ENCODE measurements around the gene CIRBP.

- TF ChIP-seq, protein P1, sequence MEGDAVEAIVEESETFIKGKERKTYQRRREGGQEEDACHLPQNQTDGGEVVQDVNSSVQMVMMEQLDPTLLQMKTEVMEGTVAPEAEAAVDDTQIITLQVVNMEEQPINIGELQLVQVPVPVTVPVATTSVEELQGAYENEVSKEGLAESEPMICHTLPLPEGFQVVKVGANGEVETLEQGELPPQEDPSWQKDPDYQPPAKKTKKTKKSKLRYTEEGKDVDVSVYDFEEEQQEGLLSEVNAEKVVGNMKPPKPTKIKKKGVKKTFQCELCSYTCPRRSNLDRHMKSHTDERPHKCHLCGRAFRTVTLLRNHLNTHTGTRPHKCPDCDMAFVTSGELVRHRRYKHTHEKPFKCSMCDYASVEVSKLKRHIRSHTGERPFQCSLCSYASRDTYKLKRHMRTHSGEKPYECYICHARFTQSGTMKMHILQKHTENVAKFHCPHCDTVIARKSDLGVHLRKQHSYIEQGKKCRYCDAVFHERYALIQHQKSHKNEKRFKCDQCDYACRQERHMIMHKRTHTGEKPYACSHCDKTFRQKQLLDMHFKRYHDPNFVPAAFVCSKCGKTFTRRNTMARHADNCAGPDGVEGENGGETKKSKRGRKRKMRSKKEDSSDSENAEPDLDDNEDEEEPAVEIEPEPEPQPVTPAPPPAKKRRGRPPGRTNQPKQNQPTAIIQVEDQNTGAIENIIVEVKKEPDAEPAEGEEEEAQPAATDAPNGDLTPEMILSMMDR (IDR thresholded peaks at IDR 0.05 in 4 of 5, conservative IDR thresholded peaks at IDR 0.05 in 1 of 5): no peak
- peak in 1 of 2 donors; percentile 22 for TF ChIP-seq POLR2A (IDR thresholded peaks at IDR 0.05)
Observed at GRCh38 chr19:1266129-1266915, 2.8 kb upstream of the CIRBP start.
